H9 (cell line): ENCODE measurements around the gene TNFSF4. TPM values are rescaled to one million over a fixed set of nuclear protein-coding genes. Genes with fewer than 3 reads are reported as not detected.

ENCODE experiments used
- DNase-seq: peaks from one replicate; pipeline ENCODE4 v3.0.0-alpha.2; 2017
- H2AFZ ChIP-seq: one replicate; pipeline ENCODE4 v1.6.1; 2013; ENCODE audit warnings: mild to moderate bottlenecking, low read length, control low read depth, moderate library complexity
- H2AK5ac ChIP-seq: 2 replicates; pipeline ENCODE4 v1.6.1; 2013; ENCODE audit warnings: low read length, control low read depth, mixed read lengths; ENCODE audit not compliant: insufficient read length
- H2BK120ac ChIP-seq: one replicate; pipeline ENCODE4 v1.6.1; 2013; ENCODE audit warnings: low read depth, mild to moderate bottlenecking, low read length, control low read depth, inconsistent platforms; ENCODE audit not compliant: poor library complexity, severe bottlenecking
- H2BK12ac ChIP-seq: 2 replicates; pipeline ENCODE4 v1.6.1; 2013; ENCODE audit warnings: low read length, control low read depth, mixed read lengths, low read depth; ENCODE audit not compliant: insufficient read length
- H2BK15ac ChIP-seq: 2 replicates; pipeline ENCODE4 v1.6.1; 2013; ENCODE audit warnings: low read depth, low read length, control low read depth
- H2BK20ac ChIP-seq: one replicate; pipeline ENCODE4 v1.6.1; 2013; ENCODE audit warnings: low read depth, mild to moderate bottlenecking, low read length, control low read depth, inconsistent platforms; ENCODE audit not compliant: poor library complexity, severe bottlenecking
- H2BK5ac ChIP-seq: 2 replicates; pipeline ENCODE4 v1.6.1; 2013; ENCODE audit warnings: low read length, control low read depth, mixed read lengths; ENCODE audit not compliant: insufficient read length
- H3K14ac ChIP-seq: 2 replicates; pipeline ENCODE4 v1.6.1; 2013; ENCODE audit warnings: low read length, control low read depth; ENCODE audit not compliant: insufficient read depth
- H3K18ac ChIP-seq: 2 replicates; pipeline ENCODE4 v1.6.1; 2013; ENCODE audit warnings: low read depth, mild to moderate bottlenecking, mixed read lengths, low read length, control low read depth; ENCODE audit not compliant: insufficient read length
- H3K23ac ChIP-seq: 2 replicates; pipeline ENCODE4 v1.6.1; 2013; ENCODE audit warnings: low read length, control low read depth, mixed read lengths, low read depth; ENCODE audit not compliant: insufficient read length
- H3K23me2 ChIP-seq: 2 replicates; pipeline ENCODE4 v1.6.1; 2013; ENCODE audit warnings: low read depth, mild to moderate bottlenecking, mixed read lengths, low read length, control low read depth; ENCODE audit not compliant: insufficient read length, poor library complexity, severe bottlenecking
- H3K27ac ChIP-seq: 2 replicates; pipeline ENCODE4 v1.5.1; 2013; ENCODE audit warnings: low read length, control low read depth, mixed read lengths, low read depth; ENCODE audit not compliant: insufficient read length
- H3K27me3 ChIP-seq: 2 replicates; pipeline ENCODE4 v1.6.1; 2013; ENCODE audit warnings: low read length, control low read depth, inconsistent platforms; ENCODE audit not compliant: insufficient read depth
- H3K4ac ChIP-seq: 2 replicates; pipeline ENCODE4 v1.6.1; 2013; ENCODE audit warnings: low read depth, mild to moderate bottlenecking, control low read depth, inconsistent platforms, low read length, moderate library complexity
- H3K4me1 ChIP-seq: 2 replicates; pipeline ENCODE4 v1.6.1; 2013; ENCODE audit warnings: low read length, control low read depth, inconsistent platforms; ENCODE audit not compliant: insufficient read depth
- H3K4me2 ChIP-seq: 2 replicates; pipeline ENCODE4 v1.6.1; 2013; ENCODE audit warnings: low read length, control low read depth, mixed read lengths; ENCODE audit not compliant: insufficient read length, insufficient read depth
- H3K56ac ChIP-seq: 2 replicates; pipeline ENCODE4 v1.6.1; 2013; ENCODE audit warnings: low read depth, mild to moderate bottlenecking, mixed read lengths, low read length, control low read depth; ENCODE audit not compliant: insufficient read length
- H3K79me1 ChIP-seq: 2 replicates; pipeline ENCODE4 v1.6.1; 2013; ENCODE audit warnings: low read depth, mild to moderate bottlenecking, moderate library complexity, low read length, control low read depth, inconsistent platforms; ENCODE audit not compliant: insufficient read depth, poor library complexity, severe bottlenecking
- H3K79me2 ChIP-seq: 2 replicates; pipeline ENCODE4 v1.6.1; 2013; ENCODE audit warnings: low read length, control low read depth, inconsistent platforms; ENCODE audit not compliant: insufficient read depth
- H3K9ac ChIP-seq: 2 replicates; pipeline ENCODE4 v1.6.1; 2013; ENCODE audit warnings: low read length, control low read depth, mixed read lengths; ENCODE audit not compliant: insufficient read length; ENCODE audit errors: extremely low read depth
- H3K9me3 ChIP-seq: one replicate; pipeline ENCODE4 v1.6.1; 2013; ENCODE audit warnings: low read depth, low read length, inconsistent platforms; ENCODE audit not compliant: control insufficient read depth
- H3T11ph ChIP-seq: one replicate; pipeline ENCODE4 v1.6.1; 2013; ENCODE audit warnings: mild to moderate bottlenecking, low read length, control low read depth, inconsistent platforms
- H4K20me1 ChIP-seq: one replicate; pipeline ENCODE4 v1.6.1; 2013; ENCODE audit not compliant: control insufficient read depth, insufficient read length, insufficient read depth
- H4K5ac ChIP-seq: 2 replicates; pipeline ENCODE4 v1.6.1; 2013; ENCODE audit warnings: low read depth, mild to moderate bottlenecking, mixed read lengths, low read length, control low read depth; ENCODE audit not compliant: insufficient read length
- H4K8ac ChIP-seq: replicated peaks from 2 replicates; pipeline ENCODE4 v1.6.1; 2013; ENCODE audit warnings: low read length, control low read depth, mixed read lengths, low read depth; ENCODE audit not compliant: insufficient read length
- H4K91ac ChIP-seq: 2 replicates; pipeline ENCODE4 v1.6.1; 2013; ENCODE audit warnings: low read depth, mild to moderate bottlenecking, moderate library complexity, mixed read lengths, low read length, control low read depth; ENCODE audit not compliant: insufficient read length
- H3K27ac Mint-ChIP-seq, 3 experiments: 2 replicates in 2 of 3; 3 replicates in 1 of 3; pipeline ENCODE4 v1.8.0; 2020 to 2021; ENCODE audit warnings: mixed read lengths in 3 of 3, mild to moderate bottlenecking in 1 of 3, moderate library complexity in 1 of 3
- H3K27me3 Mint-ChIP-seq: 2 replicates; pipeline ENCODE4 v1.8.0; 2021; ENCODE audit warnings: low read depth, mild to moderate bottlenecking, moderate library complexity, mixed read lengths
- H3K36me3 Mint-ChIP-seq, 3 experiments: 2 replicates in 2 of 3; 3 replicates in 1 of 3; pipeline ENCODE4 v1.8.0; 2020 to 2021; ENCODE audit warnings: low read depth in 3 of 3, mixed read lengths in 3 of 3; ENCODE audit not compliant: insufficient read depth in 1 of 3
- H3K4me1 Mint-ChIP-seq, 2 experiments: 2 replicates each; pipeline ENCODE4 v1.8.0; 2020; ENCODE audit warnings: mixed read lengths in 2 of 2
- H3K4me3 Mint-ChIP-seq, 2 experiments: 2 replicates in 1 of 2; 3 replicates in 1 of 2; pipeline ENCODE4 v1.8.0; 2020 to 2021; ENCODE audit warnings: mild to moderate bottlenecking in 2 of 2, mixed read lengths in 2 of 2, moderate library complexity in 1 of 2
- H3K9me3 Mint-ChIP-seq, 2 experiments: 2 replicates in 1 of 2; 3 replicates in 1 of 2; pipeline ENCODE4 v1.8.0; 2020; ENCODE audit warnings: mild to moderate bottlenecking in 2 of 2, mixed read lengths in 2 of 2, moderate library complexity in 1 of 2
- CTCF ChIP-seq: fragments of 200-600 bp; sonication (generic); conservative IDR thresholded peaks from 3 replicates; pipeline ENCODE4 v1.8.0; 2021; ENCODE audit warnings: antibody characterized with exemption, mild to moderate bottlenecking
- WGBS: extraction: QIAGEN DNeasy Blood & Tissue Kit; methylation state at CpG from one replicate; pipeline ENCODE4 v1.1.7; 2013; ENCODE audit warnings: missing lambda C conversion rate, low lambda C conversion rate, mixed read lengths; ENCODE audit not compliant: insufficient read length; ENCODE audit errors: extremely low coverage; 5-methylcytosine and 5-hydroxymethylcytosine counted together
- total RNA-seq: library from RNA; stranded (reverse); gene quantifications from 2 replicates; pipeline ENCODE4 v1.2.1, GENCODE V29; 2021

The TNFSF4 gene
- total RNA-seq, 1 experiment from 2014 or later = 0.28 TPM

GRCh38 chr1:173204693-173205092 lies 2.4 kb downstream of the TNFSF4 start:
- Histone ChIP-seq H4K8ac (no peak overlapping the region), H3K23me2 (no peaks in the 10 kb centered on the region), H4K5ac (no peak overlapping the region), H2AFZ (no peak overlapping the region), H3K18ac (no peak overlapping the region), H3K56ac (no peak overlapping the region), H2BK12ac (no peak overlapping the region), H3K9me3 (no peaks in the 10 kb centered on the region), H2BK120ac (no peak overlapping the region), H2AK5ac (no peak overlapping the region), H3K14ac (no peak overlapping the region), H3K79me2 (no peaks in the 10 kb centered on the region), H2BK20ac (no peak overlapping the region), H3K27ac (no peak overlapping the region), H3K79me1 (no peaks in the 10 kb centered on the region), H3T11ph (no peak overlapping the region), H4K91ac (no peak overlapping the region), H2BK5ac (no peak overlapping the region), H3K27me3 (no peaks in the 10 kb centered on the region; the same call in 1 of the 2 replicates), H3K9ac (no peak overlapping the region), H3K4me1 (peaks cover 1% of the 10 kb centered on the region; the same call in 1 of the 2 replicates), H4K20me1 (no peaks in the 10 kb centered on the region), H3K23ac (no peak overlapping the region), H3K4ac (no peak overlapping the region), H3K4me2 (no peak overlapping the region), H2BK15ac (no peak overlapping the region)
- peaks cover 42% of the 10 kb centered on the region for H3K27me3 Mint-ChIP-seq
- no peaks in the 10 kb centered on the region for H3K36me3 Mint-ChIP-seq
- H3K27ac Mint-ChIP-seq = no peak overlapping the region
- H3K4me3 Mint-ChIP-seq = no peak overlapping the region
- no peak for DNase-seq
- H3K9me3 Mint-ChIP-seq = no peaks in the 10 kb centered on the region
- peaks cover 9 to 11% of the 10 kb centered on the region in 2 experiments for H3K4me1 Mint-ChIP-seq
- WGBS = no CpG with 5 or more reads among the region's 1 CpG
- no peak for TF ChIP-seq CTCF
